Keratinocyte (primary cell): ENCODE data around the gene CHST7. TPM values are rescaled to one million over a fixed set of nuclear protein-coding genes. Genes with fewer than 3 reads are reported as not detected.

Experiments used
- DNase-seq: peaks from one replicate; pipeline ENCODE4 v3.0.0-alpha.2; 2011; ENCODE audit warnings: low read depth, missing footprints, low spot score
- FAIRE-seq: peaks from 2 replicates; lab custom pipeline; 2011; peaks lifted over from hg19 to GRCh38; lab: Jason Lieb, UNC
- H2AFZ ChIP-seq: 2 replicates; pipeline ENCODE4 v1.6.0; 2012; ENCODE audit warnings: low read length, control low read depth, inconsistent platforms; ENCODE audit not compliant: control insufficient read depth
- H3K27ac ChIP-seq: 2 replicates; pipeline ENCODE4 v1.5.1; 2011; ENCODE audit warnings: low read length; ENCODE audit not compliant: control insufficient read depth, insufficient read depth
- H3K27me3 ChIP-seq: 3 replicates; pipeline ENCODE4 v1.6.0; 2011; ENCODE audit warnings: low read length; ENCODE audit not compliant: control insufficient read depth, insufficient read depth; ENCODE audit errors: extremely low read depth
- H3K36me3 ChIP-seq, 2 experiments: 2 replicates in 1 of 2; 3 replicates in 1 of 2; pipeline ENCODE4 v1.5.1; 2011; ENCODE audit warnings: low read length in 2 of 2, mild to moderate bottlenecking in 1 of 2; ENCODE audit not compliant: control insufficient read depth in 2 of 2, insufficient read depth in 2 of 2; ENCODE audit errors: extremely low read depth in 1 of 2
- H3K4me1 ChIP-seq: 3 replicates; pipeline ENCODE4 v1.5.1; 2011; ENCODE audit warnings: low read length; ENCODE audit not compliant: control insufficient read depth, insufficient read depth; ENCODE audit errors: extremely low read depth
- H3K4me2 ChIP-seq: 3 replicates; pipeline ENCODE4 v1.6.0; 2011; ENCODE audit warnings: low read depth, low read length; ENCODE audit not compliant: control insufficient read depth, insufficient read depth; ENCODE audit errors: extremely low read depth
- H3K4me3 ChIP-seq, 3 experiments: fragments of 200-600 bp in 1 of 3; sonication (generic) in 1 of 3; 2 replicates in 2 of 3; 3 replicates in 1 of 3; pipeline ENCODE4 v1.5.1; 2011 to 2016; ENCODE audit warnings: low read length in 3 of 3, mild to moderate bottlenecking in 3 of 3, control low read depth in 2 of 3, inconsistent platforms in 1 of 3, low read depth in 1 of 3, mixed read lengths in 1 of 3, mixed run types in 1 of 3, moderate library complexity in 1 of 3; ENCODE audit not compliant: control insufficient read depth in 2 of 3, insufficient read depth in 2 of 3; ENCODE audit errors: extremely low read depth in 1 of 3
- H3K79me2 ChIP-seq: 2 replicates; pipeline ENCODE4 v1.6.0; 2012; ENCODE audit warnings: low read length; ENCODE audit not compliant: control insufficient read depth, insufficient read depth
- H3K9ac ChIP-seq: 3 replicates; pipeline ENCODE4 v1.6.0; 2011; ENCODE audit warnings: low read length; ENCODE audit not compliant: control insufficient read depth, insufficient read depth; ENCODE audit errors: extremely low read depth
- H3K9me1 ChIP-seq: 3 replicates; pipeline ENCODE4 v1.6.0; 2011; ENCODE audit warnings: low read length; ENCODE audit not compliant: control insufficient read depth, insufficient read depth; ENCODE audit errors: extremely low read depth
- H3K9me3 ChIP-seq: 2 replicates; pipeline ENCODE4 v1.5.1; 2012; ENCODE audit warnings: low read depth, low read length; ENCODE audit not compliant: control insufficient read depth
- H4K20me1 ChIP-seq: 3 replicates; pipeline ENCODE4 v1.6.0; 2011; ENCODE audit warnings: low read length; ENCODE audit not compliant: control insufficient read depth, insufficient read depth; ENCODE audit errors: extremely low read depth
- EZH2 ChIP-seq: IDR thresholded peaks from one replicate; pipeline ENCODE4 v1.6.1; 2012; ENCODE audit warnings: inconsistent platforms, mild to moderate bottlenecking, low read length, moderate library complexity
- dilution Hi-C: fragments of 300-500 bp; cut with MboI; formaldehyde crosslinking; loops from one replicate; pipeline ENCODE4 v1.7.0; 2020; ENCODE audit warnings: low sequenced_read_pairs; ENCODE audit not compliant: extremely low pct_ligation_motif_present
- polyA plus RNA-seq, 5 experiments: library from polyadenylated mRNA; depleted of rRNA in 3 of 5; stranded (reverse) in 3 of 5; stranded (forward) in 1 of 5; unstranded in 1 of 5; fragments of >200 nt; gene quantifications; 1 replicate in 1 of 5; 2 replicates in 3 of 5; 3 replicates in 1 of 5; pipeline versions ENCODE4 v1.2.1 to v1.2.3, GENCODE V29; 2011 to 2012; ENCODE audit warnings: missing spikeins in 2 of 5, low read depth in 1 of 5, low replicate concordance in 1 of 5
- TF ChIP-seq, protein P1 (sequence below), 3 experiments: IDR thresholded peaks in 1 of 3; conservative IDR thresholded peaks in 1 of 3; optimal IDR thresholded peaks in 1 of 3; 2 replicates in 2 of 3; 3 replicates in 1 of 3; pipeline versions ENCODE3 to v1.5.1; 2011; ENCODE audit warnings: low read length in 3 of 3, mild to moderate bottlenecking in 3 of 3, moderate library complexity in 2 of 3, control low read depth in 1 of 3, inconsistent platforms in 1 of 3; ENCODE audit not compliant: insufficient read depth in 2 of 3; ENCODE audit errors: extremely low read depth in 1 of 3

CHST7 gene
- polyA plus RNA-seq, 1 donor (not counting 4 experiments of a cell fraction or from before 2014, with no cell fraction given) = 0.39 TPM

DNA sequence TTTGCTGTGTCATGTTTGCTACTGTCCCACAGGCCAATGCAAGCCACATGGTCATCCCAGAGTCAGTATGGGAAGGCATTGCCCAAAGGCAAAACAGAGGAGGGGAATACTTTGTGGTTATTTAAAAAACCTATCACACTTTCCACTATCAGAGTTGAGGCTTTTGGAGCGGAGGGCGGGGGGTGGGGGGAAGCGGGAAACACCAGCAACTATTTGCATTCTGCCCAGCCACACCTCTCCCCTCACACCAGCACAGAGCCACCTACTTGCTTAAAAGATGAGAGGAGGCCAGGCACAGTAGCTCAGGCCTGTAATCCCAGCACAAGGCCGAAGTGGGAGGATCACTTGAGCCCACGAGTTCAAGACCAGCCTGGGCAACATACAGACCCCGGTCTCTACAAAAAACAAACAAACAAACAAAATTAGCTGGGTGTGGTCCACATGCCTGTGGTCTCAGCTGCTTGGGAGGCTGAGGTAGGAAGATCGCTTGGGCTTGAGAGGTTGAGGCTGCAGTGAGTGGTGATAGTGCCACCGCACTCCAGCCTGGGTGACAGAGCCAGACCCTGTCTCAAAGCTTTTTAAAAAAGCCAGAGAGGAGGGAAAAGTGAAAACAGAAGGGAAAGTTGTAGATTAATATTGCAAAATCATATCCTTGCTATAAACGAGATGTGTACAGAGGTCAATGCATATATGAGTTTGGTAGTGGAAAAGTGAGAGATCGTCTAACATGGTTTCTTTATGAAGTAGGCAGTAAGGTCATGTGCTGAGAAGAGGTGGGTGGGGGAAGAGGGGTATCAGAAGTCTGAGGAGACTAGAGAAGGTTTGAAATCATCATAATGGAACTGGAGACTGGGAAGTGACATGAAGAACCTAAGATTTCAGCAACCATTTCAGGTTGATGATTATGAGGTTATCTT is 1.9 kb upstream of the CHST7 start:
- H3K9me3 ChIP-seq = no peaks in the 10 kb centered on the region
- H3K4me3 ChIP-seq = no peak overlapping the region
- H2AFZ ChIP-seq = no peak overlapping the region
- dilution Hi-C loops = no loop called here
- FAIRE-seq = no peak
- H3K9ac ChIP-seq = no peak overlapping the region
- no peaks in the 10 kb centered on the region for H3K9me1 ChIP-seq
- no peaks in the 10 kb centered on the region for H3K27me3 ChIP-seq
- no peak for DNase-seq
- H3K4me1 ChIP-seq = peaks cover 7% of the 10 kb centered on the region
- no peaks in the 10 kb centered on the region for H3K36me3 ChIP-seq
- no peaks in the 10 kb centered on the region for H4K20me1 ChIP-seq
- no peak overlapping the region for H3K27ac ChIP-seq
- no peak overlapping the region for H3K4me2 ChIP-seq
- TF ChIP-seq, protein P1, sequence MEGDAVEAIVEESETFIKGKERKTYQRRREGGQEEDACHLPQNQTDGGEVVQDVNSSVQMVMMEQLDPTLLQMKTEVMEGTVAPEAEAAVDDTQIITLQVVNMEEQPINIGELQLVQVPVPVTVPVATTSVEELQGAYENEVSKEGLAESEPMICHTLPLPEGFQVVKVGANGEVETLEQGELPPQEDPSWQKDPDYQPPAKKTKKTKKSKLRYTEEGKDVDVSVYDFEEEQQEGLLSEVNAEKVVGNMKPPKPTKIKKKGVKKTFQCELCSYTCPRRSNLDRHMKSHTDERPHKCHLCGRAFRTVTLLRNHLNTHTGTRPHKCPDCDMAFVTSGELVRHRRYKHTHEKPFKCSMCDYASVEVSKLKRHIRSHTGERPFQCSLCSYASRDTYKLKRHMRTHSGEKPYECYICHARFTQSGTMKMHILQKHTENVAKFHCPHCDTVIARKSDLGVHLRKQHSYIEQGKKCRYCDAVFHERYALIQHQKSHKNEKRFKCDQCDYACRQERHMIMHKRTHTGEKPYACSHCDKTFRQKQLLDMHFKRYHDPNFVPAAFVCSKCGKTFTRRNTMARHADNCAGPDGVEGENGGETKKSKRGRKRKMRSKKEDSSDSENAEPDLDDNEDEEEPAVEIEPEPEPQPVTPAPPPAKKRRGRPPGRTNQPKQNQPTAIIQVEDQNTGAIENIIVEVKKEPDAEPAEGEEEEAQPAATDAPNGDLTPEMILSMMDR (optimal IDR thresholded peaks at IDR 0.05 in 1 of 3, IDR thresholded peaks at IDR 0.05 in 1 of 3, conservative IDR thresholded peaks at IDR 0.05 in 1 of 3; ENCODE audit: extremely low read depth in 1 of 3, insufficient read depth in 2 of 3, low read length in 3 of 3) = no peak
- TF ChIP-seq EZH2 = no peak
- H3K79me2 ChIP-seq = no peaks in the 10 kb centered on the region

DNA sequence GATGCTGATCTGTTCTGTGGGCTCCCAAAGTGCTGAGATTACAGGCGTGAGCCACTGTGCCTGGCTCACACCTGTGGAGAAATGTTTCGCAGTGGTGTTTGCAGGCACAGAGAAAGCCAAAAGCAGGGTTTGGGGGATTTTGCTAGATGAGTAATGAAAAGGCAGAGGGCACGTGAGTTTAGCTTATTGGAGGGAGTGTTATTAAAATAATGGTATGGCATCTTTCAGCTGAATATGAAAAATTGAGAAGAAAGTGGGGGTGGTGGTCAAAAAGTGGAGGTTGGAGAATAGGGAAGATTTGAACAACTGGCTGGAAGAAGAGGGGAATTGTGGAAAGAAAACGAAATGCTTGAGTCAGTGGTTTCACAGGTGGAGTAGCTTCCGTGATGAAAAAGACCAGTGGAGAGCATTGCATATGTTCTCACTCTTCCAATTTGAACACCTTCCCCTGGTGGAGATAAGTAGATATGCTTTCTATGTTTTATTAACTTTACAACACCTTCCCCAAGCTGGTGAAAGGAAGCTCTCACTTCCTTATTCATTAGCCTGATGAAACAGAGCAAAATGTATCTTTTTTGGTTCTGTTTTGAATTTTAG is 1.1 kb upstream of the CHST7 start:
- peaks cover 7% of the 10 kb centered on the region for H3K4me1 ChIP-seq
- no peaks in the 10 kb centered on the region for H3K79me2 ChIP-seq
- H3K4me3 ChIP-seq = no peak overlapping the region
- dilution Hi-C loops = no loop called here
- FAIRE-seq = no peak
- H3K9me1 ChIP-seq = no peaks in the 10 kb centered on the region
- no peak overlapping the region for H3K27ac ChIP-seq
- no peak overlapping the region for H3K4me2 ChIP-seq
- DNase-seq = no peak
- H3K9ac ChIP-seq = no peak overlapping the region
- no peak overlapping the region for H2AFZ ChIP-seq
- H3K27me3 ChIP-seq = no peaks in the 10 kb centered on the region
- no peaks in the 10 kb centered on the region for H3K36me3 ChIP-seq
- H3K9me3 ChIP-seq = no peaks in the 10 kb centered on the region
- H4K20me1 ChIP-seq = no peaks in the 10 kb centered on the region
- TF ChIP-seq, protein P1 (optimal IDR thresholded peaks at IDR 0.05 in 1 of 3, IDR thresholded peaks at IDR 0.05 in 1 of 3, conservative IDR thresholded peaks at IDR 0.05 in 1 of 3; ENCODE audit: extremely low read depth in 1 of 3, insufficient read depth in 2 of 3, low read length in 3 of 3) = peak in 1 of 3 experiments; percentile 11
- TF ChIP-seq EZH2 = no peak
